Muscle layer of duodenum (tissue), 2 donors: ENCODE results near the gene MTAP.

Experiments
- H3K27ac ChIP-seq: one replicate; pipeline ENCODE4 v1.7.0; 2013; ENCODE audit warnings: mild to moderate bottlenecking, low read length
- H3K27me3 ChIP-seq: one replicate; pipeline ENCODE4 v1.7.0; 2013; ENCODE audit warnings: low read depth, mild to moderate bottlenecking, control low read depth, low read length
- H3K36me3 ChIP-seq, 2 donors: one replicate each; pipeline ENCODE4 v1.7.0; 2013; ENCODE audit warnings: low read length in 2 of 2, control low read depth in 1 of 2, mild to moderate bottlenecking in 1 of 2; ENCODE audit not compliant: insufficient read depth in 2 of 2, control insufficient read depth in 1 of 2
- H3K4me1 ChIP-seq, 2 donors: one replicate each; pipeline ENCODE4 v1.7.0; 2013; ENCODE audit warnings: low read length in 2 of 2, mild to moderate bottlenecking in 2 of 2, control low read depth in 1 of 2, moderate library complexity in 1 of 2; ENCODE audit not compliant: insufficient read depth in 2 of 2, control insufficient read depth in 1 of 2
- H3K4me3 ChIP-seq, 2 donors: one replicate each; pipeline ENCODE4 v1.7.0; 2013; ENCODE audit warnings: low read length in 2 of 2, low read depth in 1 of 2, mild to moderate bottlenecking in 1 of 2
- H3K9me3 ChIP-seq, 2 donors: one replicate each; pipeline ENCODE4 v1.7.0; 2013; ENCODE audit warnings: low read length in 2 of 2, control low read depth in 1 of 2, mild to moderate bottlenecking in 1 of 2; ENCODE audit not compliant: control insufficient read depth in 1 of 2
- donor health status: healthy.

MTAP gene

GRCh38 chr9:21806644-21807043, 4.2 kb downstream of the MTAP start:
- H3K27ac ChIP-seq = no peak overlapping the region
- H3K9me3 ChIP-seq = no peaks in the 10 kb centered on the region

GRCh38 chr9:21810388-21810787, 8.0 kb downstream of the MTAP start:
- Histone ChIP-seq H3K27me3 (no peaks in the 10 kb centered on the region), H3K27ac (no peak overlapping the region), H3K36me3 (peaks cover 6 to 20% of the 10 kb centered on the region in 2 donors), H3K4me1 (peaks cover 0 to 27% of the 10 kb centered on the region in 2 donors), H3K4me3 (no peak overlapping the region), H3K9me3 (no peaks in the 10 kb centered on the region)

More at GRCh38 chr9:21806644-21807043, 4.2 kb downstream of the MTAP start:
- peaks cover 10 to 33% of the 10 kb centered on the region in 2 donors for H3K4me1 ChIP-seq
- peaks cover 6 to 10% of the 10 kb centered on the region in 2 donors for H3K36me3 ChIP-seq
- H3K27me3 ChIP-seq = no peaks in the 10 kb centered on the region
- no peak overlapping the region for H3K4me3 ChIP-seq

GRCh38 chr9:21810881-21811280, 8.4 kb downstream of the MTAP start:
- peaks cover 10 to 23% of the 10 kb centered on the region in 2 donors for H3K36me3 ChIP-seq
- no peaks in the 10 kb centered on the region for H3K27me3 ChIP-seq
- H3K4me3 ChIP-seq = no peak overlapping the region
- H3K27ac ChIP-seq = no peak overlapping the region
- no peaks in the 10 kb centered on the region for H3K9me3 ChIP-seq
- H3K4me1 ChIP-seq = peaks cover 0 to 26% of the 10 kb centered on the region in 2 donors

DNA sequence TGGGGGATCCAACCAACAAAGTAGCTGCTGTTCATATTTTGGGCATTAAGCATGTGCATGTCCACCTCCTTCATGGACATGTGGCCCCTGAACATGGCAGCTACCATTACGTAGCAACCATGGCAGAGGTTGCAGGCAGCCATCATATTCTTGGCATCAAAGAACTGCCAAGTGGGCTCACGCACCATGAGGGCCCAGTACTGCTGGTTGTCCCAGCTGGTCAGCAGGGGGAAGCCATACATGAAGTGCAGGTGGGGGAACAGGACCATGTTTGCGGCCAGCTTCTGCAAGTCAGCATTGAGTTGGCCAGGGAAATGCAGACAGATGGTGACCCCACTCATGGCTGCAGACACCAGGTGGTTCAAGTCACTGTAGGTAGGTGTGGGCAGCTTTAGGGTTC, 9.5 kb downstream of the MTAP start:
- H3K4me1 ChIP-seq = peaks cover 0 to 26% of the 10 kb centered on the region in 2 donors
- H3K27ac ChIP-seq = no peak overlapping the region

GRCh38 chr9:21812415-21812814, 10.0 kb downstream of the MTAP start:
- no peaks in the 10 kb centered on the region for H3K27me3 ChIP-seq
- no peak overlapping the region for H3K27ac ChIP-seq
- peaks cover 23 to 38% of the 10 kb centered on the region in 2 donors for H3K36me3 ChIP-seq
- H3K4me1 ChIP-seq = peaks cover 0 to 26% of the 10 kb centered on the region in 2 donors
- H3K9me3 ChIP-seq = no peaks in the 10 kb centered on the region
- no peak overlapping the region for H3K4me3 ChIP-seq

More for the DNA sequence above, 9.5 kb downstream of the MTAP start:
- Histone ChIP-seq H3K4me3 (no peak overlapping the region), H3K27me3 (no peaks in the 10 kb centered on the region), H3K9me3 (no peaks in the 10 kb centered on the region), H3K36me3 (peaks cover 20 to 34% of the 10 kb centered on the region in 2 donors)

- Histone ChIP-seq H3K27ac (no peak overlapping the region), H3K4me1 (peaks cover 0 to 26% of the 10 kb centered on the region in 2 donors), H3K4me3 (no peak overlapping the region), H3K27me3 (no peaks in the 10 kb centered on the region), H3K36me3 (peaks cover 26 to 44% of the 10 kb centered on the region in 2 donors), H3K9me3 (no peaks in the 10 kb centered on the region)
Measured at GRCh38 chr9:21812946-21813568, 10.6 kb downstream of the MTAP start.

DNA sequence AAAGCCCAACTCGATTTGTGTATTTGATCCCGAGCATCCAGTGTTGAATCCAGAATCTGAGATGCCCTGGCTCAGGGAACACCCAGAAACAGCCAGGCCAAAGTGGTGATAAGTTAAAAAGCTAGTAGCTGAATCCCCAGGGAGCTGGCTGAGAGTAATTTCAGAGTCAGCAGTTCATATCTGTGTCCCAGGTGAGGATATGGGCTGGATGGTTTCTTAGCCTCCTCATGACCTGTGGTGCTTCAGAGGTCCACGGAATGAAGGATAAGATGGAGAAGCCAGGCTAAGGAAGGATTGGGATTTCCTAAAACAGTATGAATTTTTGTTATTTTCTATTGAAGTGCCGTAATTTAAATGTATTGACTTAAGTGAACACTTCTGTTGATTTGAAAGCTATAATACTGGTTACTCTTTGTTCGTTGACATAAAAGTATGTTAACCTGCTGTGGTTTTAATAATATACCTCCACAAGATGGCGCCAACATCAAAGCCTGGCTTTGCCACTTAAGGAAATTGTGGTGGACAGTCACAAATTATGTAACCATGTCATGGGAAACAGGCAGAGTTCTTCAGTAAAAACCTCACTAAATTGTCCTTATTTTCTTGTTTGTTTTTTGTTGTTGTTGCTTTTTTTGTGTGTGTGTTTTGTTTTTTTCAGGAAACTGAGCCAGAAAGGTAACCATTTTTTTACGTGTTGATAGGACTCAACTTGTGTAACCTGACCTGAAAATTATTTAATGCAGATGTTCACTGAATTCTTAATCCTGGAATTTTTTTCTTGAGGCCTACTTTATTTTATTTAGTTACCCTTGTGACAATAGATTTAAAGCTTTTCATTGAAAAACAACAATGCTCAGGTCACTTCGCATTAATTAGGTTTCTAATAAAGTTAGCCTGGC, 11.4 kb downstream of the MTAP start:
- H3K27ac ChIP-seq = no peak overlapping the region

DNA sequence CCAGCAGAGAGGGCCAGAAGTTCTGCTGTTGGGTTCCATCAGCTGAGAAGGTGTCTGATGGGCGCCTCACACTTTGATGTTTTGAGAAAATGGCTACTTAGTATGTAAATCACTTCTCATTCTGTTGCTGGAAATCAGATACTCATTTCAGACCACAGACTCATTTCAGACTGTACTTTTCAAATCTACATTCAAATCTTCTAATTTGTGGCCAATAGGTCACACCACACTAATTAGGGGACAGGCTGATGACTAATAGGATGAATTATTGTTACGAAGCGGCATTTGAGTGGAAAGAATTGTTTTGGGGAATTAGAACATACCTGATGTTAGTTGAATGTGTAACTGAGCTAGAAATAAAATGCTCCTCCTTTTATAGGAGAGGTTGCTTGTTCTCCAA, 13.2 kb downstream of the MTAP start:
- Histone ChIP-seq H3K36me3 (peaks cover 23 to 53% of the 10 kb centered on the region in 2 donors), H3K27ac (no peak overlapping the region), H3K4me3 (no peak overlapping the region), H3K4me1 (peaks cover 0 to 21% of the 10 kb centered on the region in 2 donors), H3K27me3 (no peaks in the 10 kb centered on the region), H3K9me3 (no peaks in the 10 kb centered on the region)

More for the DNA sequence above, 11.4 kb downstream of the MTAP start:
- Histone ChIP-seq H3K4me3 (no peak overlapping the region), H3K9me3 (no peaks in the 10 kb centered on the region), H3K36me3 (peaks cover 29 to 52% of the 10 kb centered on the region in 2 donors), H3K4me1 (peaks cover 0 to 26% of the 10 kb centered on the region in 2 donors), H3K27me3 (no peaks in the 10 kb centered on the region)

DNA sequence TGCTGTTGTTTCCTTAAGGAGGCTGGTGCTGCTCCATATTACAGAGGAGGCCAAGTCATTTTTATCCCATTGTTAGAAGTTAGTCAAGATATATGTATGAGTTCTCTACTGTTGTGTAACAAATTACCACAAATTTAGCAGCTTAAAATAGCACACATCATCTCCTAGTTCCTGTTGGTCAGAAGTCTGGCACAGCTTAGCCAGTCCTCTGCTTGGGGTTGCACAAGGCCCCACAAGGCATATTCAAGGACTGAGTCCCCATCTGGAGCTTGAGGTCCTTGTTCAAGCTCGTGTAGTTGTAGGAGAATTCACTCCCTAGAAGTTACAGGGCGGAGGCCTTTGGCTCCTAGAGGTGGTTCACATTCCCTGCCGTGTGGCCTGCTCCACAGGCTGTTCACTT, 14.7 kb downstream of the MTAP start:
- peaks cover 0 to 15% of the 10 kb centered on the region in 2 donors for H3K4me1 ChIP-seq
- H3K4me3 ChIP-seq = no peak overlapping the region
- no peaks in the 10 kb centered on the region for H3K27me3 ChIP-seq
- no peaks in the 10 kb centered on the region for H3K9me3 ChIP-seq
- H3K36me3 ChIP-seq = peaks cover 23 to 42% of the 10 kb centered on the region in 2 donors
- no peak overlapping the region for H3K27ac ChIP-seq

DNA sequence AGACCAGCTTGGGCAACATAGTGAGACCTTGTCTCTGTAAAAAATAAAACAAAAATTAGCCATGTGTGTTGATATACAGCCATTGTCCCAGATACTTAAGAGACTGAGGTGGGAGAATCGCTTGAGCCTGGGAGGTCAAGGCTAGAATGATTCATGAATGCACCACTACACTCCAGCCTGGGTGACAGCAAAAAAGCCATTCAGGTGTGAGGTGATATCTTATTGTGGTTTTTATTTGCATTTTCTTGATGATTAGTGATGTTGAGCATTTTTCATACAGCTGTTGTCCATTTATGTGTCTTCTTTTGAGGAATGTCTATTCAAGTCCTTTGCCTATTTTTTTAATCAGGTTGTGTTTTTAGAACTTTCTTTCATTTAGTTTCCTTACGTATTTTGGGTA, 23.2 kb downstream of the MTAP start:
- Histone ChIP-seq H3K9me3 (peaks cover 0 to 2% of the 10 kb centered on the region in 2 donors), H3K4me1 (no peaks in the 10 kb centered on the region), H3K27ac (no peak overlapping the region), H3K27me3 (no peaks in the 10 kb centered on the region), H3K4me3 (no peak overlapping the region), H3K36me3 (peaks cover 17 to 23% of the 10 kb centered on the region in 2 donors)

- peaks cover 0 to 2% of the 10 kb centered on the region in 2 donors for H3K9me3 ChIP-seq
- no peaks in the 10 kb centered on the region for H3K4me1 ChIP-seq
- H3K27ac ChIP-seq = no peak overlapping the region
- no peak overlapping the region for H3K4me3 ChIP-seq
- peaks cover 34 to 35% of the 10 kb centered on the region in 2 donors for H3K36me3 ChIP-seq
- H3K27me3 ChIP-seq = no peaks in the 10 kb centered on the region
Measured at GRCh38 chr9:21828853-21829410, 26.5 kb downstream of the MTAP start.
